GM23338 (cell line): ENCODE measurements around the gene ALS2. TPM values are rescaled to one million over a fixed set of nuclear protein-coding genes. Genes with fewer than 3 reads are reported as not detected.

Experiments
- ATAC-seq: fragments of 200-7000 bp; cut with Tn5 transposase; 3 replicates; pipeline ENCODE4 v1.9.1; 2020
- DNase-seq: peaks from one replicate; pipeline ENCODE4 v3.0.0-alpha.2; 2015; ENCODE audit warnings: low spot score
- H2AFZ ChIP-seq: fragments of 200-600 bp; sonication (generic); 2 replicates; pipeline ENCODE4 v1.8.0; 2016; ENCODE audit warnings: antibody characterized with exemption, mild to moderate bottlenecking, moderate library complexity
- H3F3A ChIP-seq: fragments of 200-600 bp; sonication (generic); replicated peaks from 2 replicates; pipeline ENCODE4 v1.8.0; 2017; ENCODE audit warnings: antibody characterized with exemption, mixed run types, low read depth
- H3K27ac ChIP-seq: fragments of 200-600 bp; sonication (generic); 2 replicates; pipeline ENCODE4 v1.6.1; 2016; ENCODE audit warnings: low read depth
- H3K27me3 ChIP-seq: fragments of 200-600 bp; sonication (generic); 2 replicates; pipeline ENCODE4 v1.8.0; 2016; ENCODE audit warnings: mild to moderate bottlenecking, mixed run types, moderate library complexity; ENCODE audit not compliant: insufficient read depth
- H3K36me3 ChIP-seq: fragments of 200-600 bp; sonication (generic); 2 replicates; pipeline ENCODE4 v1.8.0; 2016; ENCODE audit warnings: mild to moderate bottlenecking; ENCODE audit not compliant: insufficient read depth
- H3K4me1 ChIP-seq: fragments of 200-600 bp; sonication (generic); 2 replicates; pipeline ENCODE4 v1.8.0; 2016; ENCODE audit warnings: mild to moderate bottlenecking, moderate library complexity; ENCODE audit not compliant: insufficient read depth
- H3K4me2 ChIP-seq: fragments of 200-600 bp; sonication (generic); 2 replicates; pipeline ENCODE4 v1.7.1; 2017; ENCODE audit warnings: mixed run types
- H3K4me3 ChIP-seq: fragments of 200-600 bp; sonication (generic); 2 replicates; pipeline ENCODE4 v1.6.1; 2016; ENCODE audit warnings: mixed run types
- H3K79me2 ChIP-seq: fragments of 200-600 bp; sonication (generic); replicated peaks from 2 replicates; pipeline ENCODE4 v1.8.0; 2017; ENCODE audit warnings: mild to moderate bottlenecking; ENCODE audit not compliant: insufficient read depth
- H3K9me2 ChIP-seq: fragments of 200-600 bp; sonication (generic); 2 replicates; pipeline ENCODE4 v1.8.0; 2017; ENCODE audit not compliant: insufficient read depth
- H4K20me1 ChIP-seq: fragments of 200-600 bp; sonication (generic); replicated peaks from 2 replicates; pipeline ENCODE4 v1.8.0; 2017; ENCODE audit warnings: mild to moderate bottlenecking; ENCODE audit not compliant: insufficient read depth
- H3K27ac Mint-ChIP-seq: 2 replicates; pipeline ENCODE4 v1.8.0; 2020; ENCODE audit warnings: inconsistent platforms, mild to moderate bottlenecking, moderate library complexity, mixed read lengths
- H3K27me3 Mint-ChIP-seq: 3 replicates; pipeline ENCODE4 v1.8.0; 2022; ENCODE audit warnings: low read depth, mild to moderate bottlenecking, moderate library complexity, mixed read lengths, inconsistent platforms; ENCODE audit not compliant: insufficient read depth, poor library complexity
- H3K36me3 Mint-ChIP-seq: 3 replicates; pipeline ENCODE4 v1.8.0; 2021; ENCODE audit warnings: low read depth, mild to moderate bottlenecking, inconsistent platforms, moderate library complexity, mixed read lengths
- H3K4me1 Mint-ChIP-seq: 3 replicates; pipeline ENCODE4 v1.8.0; 2020; ENCODE audit warnings: mild to moderate bottlenecking, inconsistent platforms, mixed read lengths
- H3K4me3 Mint-ChIP-seq: 3 replicates; pipeline ENCODE4 v1.8.0; 2021; ENCODE audit warnings: moderate library complexity, mild to moderate bottlenecking, inconsistent platforms, mixed read lengths
- H3K9me3 Mint-ChIP-seq: 3 replicates; pipeline ENCODE4 v1.8.0; 2020; ENCODE audit warnings: moderate library complexity, mild to moderate bottlenecking, inconsistent platforms, mixed read lengths
- CREB1 ChIP-seq: fragments of 250-450 bp; sonication (Bioruptor Pico); IDR thresholded peaks from 2 replicates; pipeline ENCODE4 v1.5.0; 2020; ENCODE audit warnings: low read depth, mild to moderate bottlenecking, moderate library complexity
- CTCF ChIP-seq, 2 experiments: fragments of 200-600 bp in 1 of 2; sonication (generic) in 1 of 2; conservative IDR thresholded peaks; 2 replicates each; pipeline versions ENCODE4 v1.5.1 to v1.6.1; 2016 to 2017; ENCODE audit warnings: antibody characterized with exemption in 2 of 2, low read depth in 2 of 2, mild to moderate bottlenecking in 2 of 2, moderate library complexity in 1 of 2
- ETS1 ChIP-seq: IDR thresholded peaks from 2 replicates; pipeline ENCODE4 v1.6.1; 2016; ENCODE audit warnings: antibody characterized with exemption
- EZH2 ChIP-seq: fragments of 200-600 bp; sonication (generic); IDR thresholded peaks from one replicate; pipeline ENCODE4 v1.8.0; 2017; ENCODE audit warnings: antibody characterized with exemption, mild to moderate bottlenecking, low read depth; ENCODE audit not compliant: unreplicated experiment
- EZH2phosphoT487 ChIP-seq: fragments of 200-600 bp; sonication (generic); IDR thresholded peaks from one replicate; pipeline ENCODE4 v1.8.1; 2018; ENCODE audit warnings: antibody characterized with exemption; ENCODE audit not compliant: unreplicated experiment
- JUNB ChIP-seq: IDR thresholded peaks from one replicate; pipeline ENCODE4 v1.6.1; 2016; ENCODE audit warnings: antibody characterized with exemption; ENCODE audit not compliant: unreplicated experiment
- NANOG ChIP-seq: IDR thresholded peaks from 2 replicates; pipeline ENCODE4 v1.6.1; 2016; ENCODE audit warnings: antibody characterized with exemption, borderline replicate concordance
- POLR2AphosphoS5 ChIP-seq: IDR thresholded peaks from 2 replicates; pipeline ENCODE4 v1.6.1; 2016; ENCODE audit warnings: antibody characterized with exemption, low read depth
- STAT1 ChIP-seq: IDR thresholded peaks from one replicate; pipeline ENCODE4 v1.6.1; 2016; ENCODE audit warnings: antibody characterized with exemption; ENCODE audit not compliant: unreplicated experiment
- ZNF331 ChIP-seq: fragments of 250-450 bp; sonication (Bioruptor Pico); IDR thresholded peaks from 2 replicates; pipeline ENCODE4 v1.5.0; 2020; ENCODE audit warnings: low read depth, mild to moderate bottlenecking, moderate library complexity
- ZNF462 ChIP-seq: fragments of 250-450 bp; sonication (Bioruptor Pico); IDR thresholded peaks from 2 replicates; pipeline ENCODE4 v1.5.0; 2020; ENCODE audit warnings: mild to moderate bottlenecking, moderate library complexity
- polyA plus RNA-seq: library from polyadenylated mRNA; unstranded; fragments of >200 nt; fragmentation: Nextera tagmentation; extraction: Ambion mirVana; gene quantifications from 2 replicates; pipeline ENCODE4 v1.2.1, GENCODE V29; 2016
- total RNA-seq: library from RNA; depleted of rRNA; stranded (reverse); fragments of >200 nt; shearing (Covaris generic); gene quantifications from 2 replicates; pipeline ENCODE4 v1.2.3, GENCODE V29; 2014

The ALS2 gene
- total and polyA plus RNA-seq, 2 experiments from 2014 or later: 9.6 to 43.3 TPM

- peaks cover 44% of the 10 kb centered on the region for H3K4me1 ChIP-seq
- H3K4me3 Mint-ChIP-seq: peak overlapping the region; percentile 14; the same call in 1 of the 3 replicates
Observed at GRCh38 chr2:201773990-201774389, 6.7 kb downstream of the ALS2 start.

More at GRCh38 chr2:201773990-201774389, 6.7 kb downstream of the ALS2 start:
- Histone ChIP-seq H3K4me2 (peak overlapping the region; percentile 58), H3K36me3 (no peaks in the 10 kb centered on the region), H3K27ac (peak overlapping the region; percentile 23; the same call in 1 of the 2 replicates), H3K4me3 (no peak overlapping the region), H2AFZ (no peak overlapping the region), H3K79me2 (peaks cover 98% of the 10 kb centered on the region), H3K9me2 (no peaks in the 10 kb centered on the region), H4K20me1 (peaks cover 5% of the 10 kb centered on the region; the same call in 1 of the 2 replicates), H3K27me3 (no peaks in the 10 kb centered on the region), H3F3A (no peaks in the 10 kb centered on the region)
- ATAC-seq (peak; percentile 52; the same call in 2 of the 3 replicates), DNase-seq (peak; percentile 25)
- TF ChIP-seq STAT1 (no peak), JUNB (no peak), POLR2AphosphoS5 (no peak), EZH2 (no peak), ZNF462 (no peak), NANOG (no peak), CTCF (conservative IDR thresholded peaks at IDR 0.05; ENCODE audit: low read depth in 2 of 2) (no peak), CREB1 (no peak), ZNF331 (CRISPR knock-in tag) (no peak), ETS1 (no peak), EZH2phosphoT487 (no peak)
- Mint-ChIP-seq H3K27me3 (peaks cover 2% of the 10 kb centered on the region), H3K36me3 (no peaks in the 10 kb centered on the region), H3K4me1 (peaks cover 52% of the 10 kb centered on the region), H3K27ac (peak overlapping the region; percentile 65), H3K9me3 (no peaks in the 10 kb centered on the region)
